Fibroblast of skin of left biceps (primary cell): Measurements from ENCODE around the gene SIAH2.
A peak's percentile ranks its signal among the peaks of the same experiment; 100 is the strongest.
"Not testable (repeated sequence)": the region's sequence is repeated elsewhere in the genome, so short reads cannot be mapped to it uniquely, and the experiment has no call there.

ENCODE experiments used
- DNase-seq, 2 experiments: peaks; one replicate each; pipeline ENCODE4 v3.0.0-alpha.2; 2013; ENCODE audit warnings: low read depth in 2 of 2

Gene SIAH2, protein sequence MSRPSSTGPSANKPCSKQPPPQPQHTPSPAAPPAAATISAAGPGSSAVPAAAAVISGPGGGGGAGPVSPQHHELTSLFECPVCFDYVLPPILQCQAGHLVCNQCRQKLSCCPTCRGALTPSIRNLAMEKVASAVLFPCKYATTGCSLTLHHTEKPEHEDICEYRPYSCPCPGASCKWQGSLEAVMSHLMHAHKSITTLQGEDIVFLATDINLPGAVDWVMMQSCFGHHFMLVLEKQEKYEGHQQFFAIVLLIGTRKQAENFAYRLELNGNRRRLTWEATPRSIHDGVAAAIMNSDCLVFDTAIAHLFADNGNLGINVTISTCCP

DNA sequence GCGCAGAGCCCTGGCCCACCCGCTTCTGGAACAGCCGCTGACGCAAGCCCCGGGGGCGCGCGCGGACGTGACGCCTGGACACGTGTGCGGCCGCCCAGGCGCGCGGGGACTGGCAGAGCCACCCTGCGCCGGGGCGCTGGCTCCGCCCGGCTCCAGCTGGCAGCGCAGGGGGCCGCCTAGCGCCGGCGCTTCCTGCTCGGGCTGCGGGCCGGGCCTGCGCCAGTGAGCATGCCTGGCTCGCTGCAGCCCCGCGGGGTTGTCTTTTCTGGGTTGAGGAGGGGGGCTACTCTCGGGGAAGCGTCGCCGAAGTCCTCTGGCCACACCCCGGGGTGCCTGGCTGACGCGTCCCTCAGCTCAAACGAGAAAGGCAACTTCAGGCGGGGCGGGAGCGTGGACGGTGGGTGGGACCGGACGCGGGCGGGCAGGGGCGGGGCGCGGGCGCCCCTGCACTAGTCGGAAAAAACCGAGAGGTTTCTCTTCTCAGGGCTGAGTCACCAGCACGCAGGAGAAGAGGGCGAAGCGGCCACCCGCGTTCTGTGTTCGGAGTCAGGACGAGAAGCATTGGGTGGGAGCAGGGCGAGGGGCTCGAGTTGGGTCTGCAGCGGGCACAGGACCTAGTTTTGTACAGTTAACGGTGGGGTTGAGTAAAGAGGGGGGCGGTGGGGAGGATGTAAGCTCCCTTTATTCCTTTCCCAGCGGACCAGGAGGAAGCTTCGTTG is at the start of gene SIAH2:
TSS of gene SIAH2 (minus strand) at position 48 of the 719 bp plus-strand sequence. CDS start 320 bp downstream, outside the sequence.
- peak; percentile 87 to 93 for DNase-seq

DNA sequence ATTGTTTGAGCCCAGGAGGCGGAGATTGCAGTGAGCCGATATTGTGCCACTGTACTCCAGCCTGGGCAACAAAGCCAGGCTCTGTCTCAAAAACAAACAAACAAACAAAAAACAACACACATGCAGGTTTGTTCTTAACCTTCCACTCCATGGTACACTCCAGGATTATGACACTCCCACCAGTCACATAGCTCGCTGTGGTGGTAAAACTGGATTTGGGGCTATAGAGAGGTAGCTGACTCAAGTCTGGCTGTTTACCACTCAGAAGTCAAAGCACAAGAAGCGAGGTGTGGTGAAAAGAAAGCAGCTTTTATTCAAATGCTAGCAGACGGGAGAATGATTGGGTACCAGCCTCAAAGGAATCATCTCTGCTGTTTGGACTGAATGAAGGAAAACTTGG is 49.0 kb upstream of the SIAH2 start:
- no peak for DNase-seq

DNA sequence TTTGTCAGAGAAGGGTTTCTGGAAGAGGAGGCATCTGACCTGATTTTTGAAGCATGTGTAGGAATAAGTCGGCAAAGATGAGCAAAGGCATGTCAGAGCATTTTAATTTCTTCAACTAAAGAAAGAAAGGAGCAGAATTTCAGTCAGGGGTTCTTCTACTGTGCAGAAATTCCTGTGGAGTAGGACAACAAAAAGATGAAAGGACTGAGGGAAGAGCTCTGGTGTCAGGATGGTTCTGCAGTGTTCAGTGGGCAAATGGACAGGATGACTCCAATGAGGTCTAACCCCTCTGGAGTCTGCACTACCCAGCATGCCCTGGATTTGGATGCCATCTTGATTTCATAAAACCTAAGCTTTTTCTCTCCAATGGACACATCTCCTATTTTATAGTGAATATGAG is 47.7 kb upstream of the SIAH2 start:
- no peak for DNase-seq

DNA sequence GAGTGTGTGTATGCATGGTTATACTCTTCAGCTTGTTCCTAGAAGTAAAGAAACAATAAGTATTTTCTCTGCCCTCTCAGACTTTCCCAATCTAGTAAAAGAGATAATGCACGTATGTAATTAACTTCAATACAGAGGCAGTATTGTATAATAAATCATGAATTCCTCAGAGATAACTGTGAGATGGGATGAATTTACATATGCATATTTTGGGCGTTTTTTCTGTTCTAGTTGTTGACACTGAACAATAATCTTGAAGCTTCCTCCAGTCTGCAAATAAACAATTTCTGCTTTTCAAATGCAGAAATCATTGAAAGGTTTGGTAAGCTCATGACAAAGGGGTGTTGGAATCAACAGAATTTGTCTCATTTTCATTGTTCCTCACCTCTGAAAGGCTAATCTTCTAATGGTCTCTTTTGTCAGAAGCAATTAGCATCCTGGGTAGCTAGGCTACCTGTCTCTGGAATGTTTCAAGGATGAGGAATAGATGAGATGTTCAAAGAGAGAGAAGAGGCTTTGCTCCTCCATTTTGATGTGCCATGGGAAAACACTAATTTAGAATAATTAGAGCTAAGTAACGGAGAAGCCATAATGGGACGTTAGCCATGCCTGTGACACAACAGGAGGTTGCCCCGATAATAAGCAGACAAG is 43.3 kb upstream of the SIAH2 start:
- DNase-seq = no peak

DNA sequence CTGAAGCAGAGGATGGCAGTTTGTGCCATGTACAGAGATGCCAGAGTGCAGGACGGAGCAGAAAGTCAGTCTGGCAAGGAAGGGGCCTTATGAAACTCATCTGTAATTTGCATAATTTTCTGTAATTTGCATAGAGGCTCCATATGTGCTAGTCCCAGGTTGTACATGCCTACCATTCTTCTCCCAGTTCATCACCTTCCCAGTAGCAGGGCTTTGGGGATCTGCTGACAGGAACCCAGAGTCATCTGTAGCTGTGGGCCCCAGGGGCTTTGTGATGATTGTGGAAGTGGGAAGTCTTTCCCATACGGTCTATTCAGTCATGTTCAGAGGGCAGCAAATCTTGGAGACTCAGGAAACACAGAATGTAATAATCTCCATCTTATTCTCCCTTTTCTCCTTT is 42.4 kb upstream of the SIAH2 start:
- no peak for DNase-seq

DNA sequence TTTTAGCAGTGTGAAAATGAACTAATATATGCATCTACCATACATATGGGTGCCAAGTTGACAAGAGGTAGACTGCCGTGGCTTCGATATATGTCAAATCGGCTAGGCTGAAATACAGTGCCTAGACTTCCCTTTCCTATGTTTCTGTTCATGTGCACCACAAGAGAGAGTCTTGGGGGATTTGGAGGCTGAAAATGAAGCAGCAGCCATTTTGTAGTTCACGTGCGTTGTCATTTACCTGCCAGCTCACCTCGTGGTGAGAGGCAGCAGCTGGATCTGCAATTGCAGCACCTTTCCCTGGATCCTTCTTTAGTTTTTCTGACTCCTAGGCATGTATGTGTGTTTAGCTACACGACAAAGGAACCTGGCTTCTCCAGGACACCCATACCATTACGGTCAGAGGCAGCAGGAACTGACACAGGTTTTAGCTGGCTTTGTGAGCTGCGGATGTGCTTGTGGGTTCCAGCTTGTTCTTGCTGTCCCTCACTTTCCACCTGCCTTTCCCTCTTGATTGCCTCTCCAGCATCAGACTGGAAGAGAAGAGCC is 40.5 kb upstream of the SIAH2 start:
- DNase-seq = no peak

DNA sequence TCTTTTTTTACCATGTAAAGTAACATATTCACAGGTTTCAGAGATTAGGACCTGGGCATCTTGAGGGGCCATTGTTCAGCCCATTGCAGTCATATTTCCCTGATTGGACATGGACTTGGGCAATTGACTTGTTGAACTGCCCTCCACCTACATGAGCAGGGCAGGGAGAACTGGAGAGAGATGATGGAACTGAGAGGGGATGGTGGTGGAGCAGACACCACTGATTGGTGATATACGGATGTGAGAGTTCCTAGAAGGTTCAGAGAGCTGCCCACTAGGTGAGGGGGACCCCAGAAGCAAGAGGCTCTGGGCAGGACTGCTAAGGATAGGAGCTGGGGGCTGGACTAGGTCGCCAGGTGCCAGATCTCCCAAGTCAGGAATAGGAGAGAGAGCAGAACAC is 37.8 kb upstream of the SIAH2 start:
- DNase-seq = no peak

DNA sequence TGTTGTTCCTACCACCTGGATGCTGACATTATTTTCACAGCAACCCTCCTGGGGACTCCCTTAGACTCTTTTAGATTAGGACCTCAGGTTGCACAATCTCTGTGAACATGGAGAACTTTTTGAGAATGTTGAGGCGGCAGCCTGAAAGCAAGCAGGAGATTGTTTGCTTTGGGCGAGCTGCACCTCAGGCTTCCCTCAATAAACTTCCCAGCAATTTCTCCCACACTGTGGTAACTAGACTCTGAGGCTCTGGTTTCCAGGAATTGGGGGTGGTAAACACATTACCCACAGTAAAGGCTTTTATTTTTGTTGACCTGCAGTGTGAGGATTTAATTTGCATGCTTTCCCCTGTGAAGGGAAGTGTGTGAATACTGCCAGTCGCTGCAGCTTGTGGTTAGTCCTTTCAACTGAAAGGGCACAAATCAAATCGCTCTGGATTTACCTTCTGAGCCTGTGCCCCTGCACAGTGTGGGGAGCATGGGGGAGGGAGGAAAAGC is 35.2 kb upstream of the SIAH2 start:
- DNase-seq = no peak

DNA sequence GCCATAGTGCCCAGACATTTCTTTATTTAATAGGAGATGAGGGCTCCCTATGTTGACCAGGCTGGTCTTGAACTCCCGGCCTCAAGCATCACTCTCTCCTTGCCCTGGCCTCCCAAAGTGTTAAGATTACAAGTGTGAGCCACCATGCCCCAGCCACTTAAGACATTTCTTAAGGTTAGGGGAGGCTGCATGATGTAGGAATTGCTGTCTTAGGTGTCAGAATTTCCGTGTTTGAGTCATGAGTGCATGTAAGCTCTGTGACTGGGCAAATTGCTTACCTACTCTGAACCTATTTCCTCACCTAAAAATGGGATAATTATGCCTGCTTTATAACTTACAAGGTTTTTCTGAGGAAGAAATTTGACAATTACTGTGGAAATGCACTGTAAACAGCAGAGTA is 34.2 kb upstream of the SIAH2 start:
- no peak for DNase-seq

DNA sequence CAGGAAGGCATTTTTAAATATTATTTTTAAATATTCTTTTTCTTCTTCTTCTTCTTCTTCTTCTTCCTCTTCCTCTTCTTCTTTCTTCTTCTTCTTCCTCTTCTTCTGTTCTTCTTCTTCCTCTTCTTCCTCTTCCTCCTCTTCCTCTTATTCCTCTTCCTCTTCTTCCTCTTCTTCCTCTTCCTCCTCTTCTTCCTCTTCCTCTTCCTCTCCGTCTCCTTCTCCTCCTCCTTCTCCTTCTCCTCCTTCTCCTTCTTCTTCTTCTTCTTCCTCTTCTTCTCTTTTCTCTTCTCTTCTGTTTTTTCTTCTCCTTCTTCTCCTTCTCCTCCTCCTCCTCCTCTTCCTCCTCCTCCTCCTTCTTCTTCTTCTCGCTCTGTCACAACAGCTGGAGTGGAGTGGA is 33.6 kb upstream of the SIAH2 start:
- not testable (repeated sequence) for DNase-seq

DNA sequence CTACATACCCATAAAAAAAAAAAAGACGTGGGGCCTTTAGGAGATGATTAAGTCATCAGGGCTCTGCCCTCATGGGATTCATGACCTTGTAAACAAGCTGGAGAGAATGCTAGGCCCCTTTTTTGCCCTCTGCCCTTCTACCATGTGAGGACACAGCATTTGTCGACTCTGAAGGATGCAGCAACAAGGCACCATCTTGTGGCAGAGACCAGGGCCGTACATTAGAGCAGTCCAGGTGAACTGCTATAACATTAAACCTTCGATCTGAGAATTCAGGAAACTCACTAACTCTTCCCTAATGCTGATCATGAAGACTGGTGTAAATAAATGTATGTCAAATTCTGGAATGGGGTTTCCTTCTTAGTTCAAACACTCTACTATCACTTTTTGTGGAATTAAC is 30.7 kb upstream of the SIAH2 start:
- no peak for DNase-seq

DNA sequence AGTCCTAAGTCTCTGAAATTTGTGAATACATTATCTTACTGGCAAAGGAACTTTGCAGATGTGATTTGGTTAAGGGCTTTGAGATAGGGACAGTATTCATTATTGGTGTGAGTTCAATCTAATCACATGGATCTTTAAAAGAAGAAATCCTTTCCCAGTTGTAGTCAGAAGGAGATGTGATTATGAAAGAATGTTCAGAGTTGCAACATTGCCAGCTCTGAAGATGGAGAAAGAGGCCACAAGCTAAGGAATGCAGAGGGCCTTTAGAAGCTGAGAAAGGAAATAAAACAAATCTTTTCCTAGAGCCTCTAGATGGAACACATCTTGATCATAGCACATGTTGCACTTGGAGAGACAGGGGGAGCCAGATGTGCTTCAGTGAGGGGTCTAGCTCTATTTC is 27.7 kb upstream of the SIAH2 start:
- no peak for DNase-seq

DNA sequence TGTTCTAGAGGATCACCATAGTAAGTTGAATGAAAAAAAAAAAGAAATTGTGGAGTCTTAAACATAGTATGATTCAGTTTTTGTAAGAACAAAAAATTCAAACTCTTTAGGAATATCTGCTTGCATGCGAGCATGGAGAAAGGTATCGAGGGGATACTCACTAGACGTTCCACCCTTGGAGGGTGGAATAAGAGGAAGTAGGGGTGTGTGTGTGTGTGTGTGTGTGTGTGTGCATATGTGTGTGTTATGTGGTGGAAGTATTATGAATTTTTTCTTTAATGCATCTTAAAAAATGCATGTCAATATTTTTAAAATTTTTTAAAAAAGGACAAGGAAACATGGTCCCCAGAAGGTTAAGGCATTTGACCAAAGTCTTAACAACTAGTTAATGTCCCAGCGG is 26.5 kb upstream of the SIAH2 start:
- no peak for DNase-seq

DNA sequence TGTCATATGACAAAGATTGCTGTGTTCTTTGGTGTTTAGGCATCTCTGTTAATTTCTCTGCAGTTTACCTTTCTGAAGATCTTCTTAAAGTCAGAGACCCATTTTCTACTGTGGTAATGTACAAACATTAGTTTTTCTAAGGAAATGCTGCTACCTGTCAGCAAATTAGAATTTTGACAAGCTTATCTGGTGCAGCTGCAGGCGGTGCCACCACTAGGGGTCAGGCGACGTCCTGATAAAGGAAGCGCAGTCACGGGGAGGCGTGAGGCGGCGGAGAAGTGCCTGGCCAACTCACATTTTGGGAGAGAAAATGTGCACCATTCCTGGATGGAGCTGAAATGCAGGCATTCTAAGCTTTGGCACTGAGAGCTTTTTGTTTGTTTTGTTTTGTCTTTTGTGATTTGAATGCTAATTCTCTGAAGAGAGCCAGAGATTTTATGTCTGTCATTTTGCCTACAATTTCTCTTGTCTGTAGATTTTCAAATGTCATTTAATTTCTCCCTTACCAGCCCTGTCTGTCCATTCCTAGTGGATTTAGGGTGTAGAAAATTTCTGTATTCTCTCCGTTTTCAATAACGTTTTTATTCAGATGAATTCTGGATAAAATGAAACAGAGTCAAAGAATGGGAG is 24.9 kb upstream of the SIAH2 start:
- peak in 1 of 2 experiments; percentile 26 for DNase-seq

DNA sequence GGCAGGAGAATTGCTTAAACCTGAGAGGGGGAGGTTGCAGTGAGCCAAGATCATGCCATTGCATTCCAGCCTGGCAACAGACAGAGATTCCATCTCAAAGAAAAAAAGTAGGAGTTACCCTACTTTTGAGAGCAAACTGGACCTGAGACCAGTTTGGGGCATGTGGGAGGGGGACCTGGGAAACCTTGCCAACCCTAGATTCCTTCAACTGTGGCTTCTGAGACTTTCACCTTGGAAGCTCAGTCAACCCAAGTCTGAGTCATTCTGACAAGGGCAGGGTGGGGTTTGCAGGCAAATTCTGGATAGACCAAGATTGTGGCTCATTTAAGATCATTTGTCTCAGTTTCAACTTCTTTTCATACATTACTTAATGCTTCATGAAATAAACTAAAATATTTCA is 23.8 kb upstream of the SIAH2 start:
- DNase-seq = no peak

DNA sequence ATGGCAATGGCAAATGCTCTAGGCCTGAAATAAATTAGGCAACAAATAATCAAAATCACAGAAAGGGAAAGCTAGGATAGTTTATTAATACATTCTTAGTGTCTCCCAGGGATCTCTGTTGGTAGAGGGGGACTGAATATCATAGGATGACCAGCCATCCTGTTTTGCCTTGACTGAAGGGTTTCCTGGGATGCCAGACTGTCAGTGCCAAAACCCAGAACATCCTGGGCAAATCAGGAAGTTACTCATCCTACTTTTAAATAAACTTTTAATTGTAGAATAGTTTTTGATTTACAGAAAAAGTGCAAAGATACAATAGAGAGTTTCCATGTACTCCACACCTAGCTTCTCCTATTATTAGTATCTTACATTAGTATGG is 21.8 kb upstream of the SIAH2 start:
- DNase-seq = no peak

DNA sequence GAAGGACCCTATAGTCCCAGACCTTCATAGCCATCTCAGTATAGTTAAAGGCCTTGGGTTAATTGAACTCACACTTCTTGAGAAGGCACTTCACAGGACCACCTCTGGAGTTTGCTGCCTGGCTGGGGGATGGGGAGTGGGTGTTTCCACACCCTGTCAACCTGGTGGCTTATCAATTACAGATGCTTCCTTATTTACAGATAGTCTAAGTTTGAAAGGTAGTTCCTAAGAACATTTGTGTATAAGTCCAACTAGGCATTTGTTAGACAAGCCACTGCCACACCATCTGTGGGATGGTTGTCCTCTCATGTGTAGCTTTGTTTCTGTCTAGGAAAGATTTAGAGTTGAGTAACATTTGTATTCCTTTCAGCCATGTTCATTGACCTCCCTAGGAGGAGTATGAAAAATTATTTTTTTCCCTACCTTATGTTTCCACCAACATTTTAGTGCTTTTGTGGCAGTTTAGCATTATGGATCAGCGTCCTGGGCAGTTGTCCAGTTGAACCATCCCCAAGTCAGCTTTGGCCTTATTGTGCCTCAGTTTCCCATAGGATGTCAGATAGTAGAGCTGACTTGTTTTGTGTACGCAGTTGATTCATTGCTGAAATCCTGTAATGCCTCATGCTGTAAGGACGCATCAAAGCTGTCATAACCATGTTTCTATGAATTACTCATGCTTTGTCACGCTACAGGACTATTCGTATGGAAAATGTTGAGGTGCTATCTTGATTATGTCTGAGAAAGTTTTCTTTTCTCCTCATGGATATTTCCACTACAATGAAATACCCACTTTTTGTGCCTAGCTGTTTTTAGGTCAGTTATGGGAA is 21.2 kb upstream of the SIAH2 start:
- DNase-seq = no peak

DNA sequence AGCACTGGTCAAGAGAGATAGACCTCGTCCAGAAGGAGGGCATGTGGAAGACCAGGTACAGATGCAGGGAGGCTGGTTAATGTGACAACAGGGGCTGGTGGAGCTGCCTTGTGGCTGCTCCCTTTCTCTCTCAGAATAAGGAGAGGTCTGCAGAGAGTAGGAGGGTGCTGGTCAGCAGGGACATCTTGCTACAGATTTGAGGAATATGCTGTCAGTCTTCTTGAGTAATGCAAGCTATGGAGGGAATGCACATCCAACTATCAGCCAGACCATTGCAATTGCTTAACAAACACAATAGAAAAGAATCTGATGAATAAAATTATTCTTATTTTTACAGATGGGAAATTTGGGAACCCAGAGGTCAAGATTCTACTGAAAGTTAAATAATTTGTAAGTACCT is 20.3 kb upstream of the SIAH2 start:
- DNase-seq = no peak

DNA sequence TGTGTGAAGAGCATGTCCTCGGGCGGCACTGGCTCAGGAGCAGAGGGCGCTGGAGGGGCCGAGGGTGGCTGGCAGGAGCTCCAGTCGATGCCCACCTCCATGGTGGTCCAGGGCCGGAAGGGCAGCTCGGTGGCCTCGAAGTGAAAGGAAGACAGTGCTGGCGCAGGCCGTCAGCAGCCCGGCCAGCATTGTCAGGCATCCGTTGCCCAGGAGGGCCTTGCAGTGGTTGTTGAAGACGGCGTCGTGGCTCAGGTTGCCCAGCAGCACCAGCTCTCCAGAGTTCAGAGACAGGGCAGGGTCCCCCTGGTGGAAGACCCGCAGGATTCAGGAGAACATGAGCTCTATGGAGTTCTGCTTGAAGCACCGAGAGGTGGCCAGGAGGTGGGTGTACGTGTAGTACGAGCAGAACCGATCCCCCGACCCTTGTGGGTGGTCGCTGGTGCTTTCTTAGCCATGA is 16.5 kb upstream of the SIAH2 start:
- no peak for DNase-seq

DNA sequence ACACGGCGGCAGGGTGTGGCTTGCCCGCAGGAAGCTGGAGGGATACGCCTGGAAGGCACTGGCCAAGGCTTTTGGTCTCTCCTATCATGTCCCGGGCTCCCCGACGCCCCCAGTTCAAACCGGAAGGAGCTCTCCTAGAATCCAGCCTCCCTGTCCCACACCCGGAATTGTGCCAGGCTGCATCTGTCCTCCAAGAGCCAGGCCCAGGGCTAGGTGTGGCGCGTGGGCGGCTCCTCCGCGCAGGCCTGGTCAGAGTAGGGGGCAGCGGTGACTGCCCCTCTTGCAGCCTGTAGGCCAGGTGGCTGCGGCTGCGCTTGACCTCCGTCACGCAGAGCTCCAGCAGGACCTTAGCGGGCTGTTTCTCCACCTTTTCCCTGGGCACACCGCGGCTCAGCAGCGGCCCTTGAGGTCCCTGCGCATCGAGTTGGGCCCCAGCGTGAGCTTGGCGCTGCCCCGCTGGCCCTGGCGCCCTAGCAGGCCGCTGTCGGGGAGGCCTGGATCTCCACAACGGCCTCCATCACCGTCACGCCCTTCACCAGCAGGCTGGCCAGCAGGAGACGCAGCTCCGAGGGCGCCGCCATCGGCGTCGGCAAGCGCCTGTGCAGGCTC is 15.9 kb upstream of the SIAH2 start:
- DNase-seq = no peak
